IPS-20b (cell line): ENCODE measurements around the gene SLC39A11.

Experiments
- H3K27ac ChIP-seq: one replicate; pipeline ENCODE4 v1.5.1; 2013; ENCODE audit warnings: low read length
- H3K27me3 ChIP-seq: 2 replicates; pipeline ENCODE4 v1.6.1; 2013; ENCODE audit warnings: mild to moderate bottlenecking, low read length, inconsistent platforms; ENCODE audit not compliant: insufficient read depth
- H3K36me3 ChIP-seq: 2 replicates; pipeline ENCODE4 v1.6.1; 2013; ENCODE audit warnings: low read depth, mild to moderate bottlenecking, inconsistent platforms, low read length, moderate library complexity; ENCODE audit not compliant: insufficient read depth
- H3K4me1 ChIP-seq: 2 replicates; pipeline ENCODE4 v1.6.1; 2013; ENCODE audit warnings: mild to moderate bottlenecking, control low read depth, inconsistent platforms, low read length, moderate library complexity; ENCODE audit not compliant: insufficient read depth
- H3K4me3 ChIP-seq: 2 replicates; pipeline ENCODE4 v1.5.1; 2013; ENCODE audit warnings: mild to moderate bottlenecking, low read length, inconsistent platforms
- H3K9ac ChIP-seq: 2 replicates; pipeline ENCODE4 v1.6.1; 2013; ENCODE audit warnings: low read depth, mild to moderate bottlenecking, inconsistent platforms, low read length, moderate library complexity
- H3K9me3 ChIP-seq: 2 replicates; pipeline ENCODE4 v1.6.1; 2013; ENCODE audit warnings: mild to moderate bottlenecking, low read depth, low read length, inconsistent platforms; ENCODE audit not compliant: insufficient read depth

SLC39A11 gene

GRCh38 chr17:73029991-73030390 lies 62.5 kb downstream of the SLC39A11 start:
- Histone ChIP-seq H3K4me1 (no peaks in the 10 kb centered on the region), H3K27me3 (no peaks in the 10 kb centered on the region), H3K27ac (no peak overlapping the region), H3K36me3 (no peaks in the 10 kb centered on the region), H3K9me3 (no peaks in the 10 kb centered on the region), H3K9ac (no peak overlapping the region), H3K4me3 (no peak overlapping the region)

GRCh38 chr17:73029021-73029420 lies 63.5 kb downstream of the SLC39A11 start:
- Histone ChIP-seq H3K9ac (no peak overlapping the region), H3K27me3 (no peaks in the 10 kb centered on the region), H3K27ac (no peak overlapping the region), H3K4me3 (no peak overlapping the region), H3K9me3 (no peaks in the 10 kb centered on the region), H3K36me3 (no peaks in the 10 kb centered on the region), H3K4me1 (no peaks in the 10 kb centered on the region)

DNA sequence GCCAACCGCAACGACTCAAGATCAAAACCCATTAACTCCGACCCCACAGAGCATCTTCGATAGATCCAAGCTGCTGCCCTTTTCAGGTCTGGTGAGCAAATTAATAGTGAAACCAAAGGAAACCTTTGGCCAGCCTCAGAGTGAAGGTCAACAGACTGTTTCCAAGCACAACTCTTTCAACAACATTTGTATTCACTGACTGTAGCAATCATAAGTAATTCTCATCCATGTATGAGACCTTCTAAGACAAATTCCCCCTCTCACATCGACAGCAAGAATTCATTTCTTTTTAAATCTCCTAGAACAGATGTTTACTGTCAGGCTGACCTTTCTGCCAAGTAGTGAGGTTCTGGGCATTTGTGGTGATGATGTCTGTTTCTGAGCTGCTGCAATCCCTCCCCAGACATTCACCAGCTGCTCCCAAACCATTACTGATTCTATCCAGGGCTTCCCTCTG lies 64.2 kb downstream of the SLC39A11 start:
- Histone ChIP-seq H3K9me3 (no peaks in the 10 kb centered on the region), H3K4me3 (no peak overlapping the region), H3K4me1 (no peaks in the 10 kb centered on the region), H3K36me3 (no peaks in the 10 kb centered on the region), H3K27me3 (no peaks in the 10 kb centered on the region), H3K9ac (no peak overlapping the region), H3K27ac (no peak overlapping the region)

- H3K36me3 ChIP-seq = no peaks in the 10 kb centered on the region
These were observed 65.3 kb downstream of the SLC39A11 start for GRCh38 chr17:73027130-73027741.

DNA sequence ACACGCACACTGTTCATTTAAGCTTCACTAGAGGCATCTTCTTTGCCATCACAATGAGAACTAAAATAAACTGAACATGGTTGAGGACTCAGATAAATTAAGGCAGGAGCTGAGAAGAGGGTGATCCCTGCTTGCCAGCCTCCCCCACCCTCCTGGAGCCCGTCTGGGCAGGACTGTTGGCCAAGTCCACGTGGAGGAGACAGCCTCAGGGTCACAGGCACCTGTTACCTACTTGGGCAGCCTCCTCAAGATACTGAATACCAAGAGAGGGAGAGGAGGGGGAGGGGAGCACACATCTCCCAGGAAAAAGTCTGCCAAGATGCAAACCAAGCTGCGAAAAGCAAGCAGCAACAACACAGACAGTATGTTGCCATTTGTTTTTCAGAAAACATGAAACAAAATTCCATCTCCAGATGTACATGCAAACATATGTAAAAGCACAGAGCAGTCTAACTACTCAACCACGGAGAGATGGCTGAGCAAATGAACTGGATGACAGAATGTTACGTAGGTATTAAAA lies 67.4 kb downstream of the SLC39A11 start:
- no peak overlapping the region for H3K9ac ChIP-seq
- no peak overlapping the region for H3K4me3 ChIP-seq
- no peaks in the 10 kb centered on the region for H3K9me3 ChIP-seq
- H3K36me3 ChIP-seq = no peaks in the 10 kb centered on the region
- no peaks in the 10 kb centered on the region for H3K27me3 ChIP-seq
- no peaks in the 10 kb centered on the region for H3K4me1 ChIP-seq
- no peak overlapping the region for H3K27ac ChIP-seq

More at GRCh38 chr17:73027130-73027741, 65.3 kb downstream of the SLC39A11 start:
- no peaks in the 10 kb centered on the region for H3K9me3 ChIP-seq
- no peaks in the 10 kb centered on the region for H3K27me3 ChIP-seq
- no peaks in the 10 kb centered on the region for H3K4me1 ChIP-seq
- H3K4me3 ChIP-seq = no peak overlapping the region
- H3K9ac ChIP-seq = no peak overlapping the region
- H3K27ac ChIP-seq = no peak overlapping the region

DNA sequence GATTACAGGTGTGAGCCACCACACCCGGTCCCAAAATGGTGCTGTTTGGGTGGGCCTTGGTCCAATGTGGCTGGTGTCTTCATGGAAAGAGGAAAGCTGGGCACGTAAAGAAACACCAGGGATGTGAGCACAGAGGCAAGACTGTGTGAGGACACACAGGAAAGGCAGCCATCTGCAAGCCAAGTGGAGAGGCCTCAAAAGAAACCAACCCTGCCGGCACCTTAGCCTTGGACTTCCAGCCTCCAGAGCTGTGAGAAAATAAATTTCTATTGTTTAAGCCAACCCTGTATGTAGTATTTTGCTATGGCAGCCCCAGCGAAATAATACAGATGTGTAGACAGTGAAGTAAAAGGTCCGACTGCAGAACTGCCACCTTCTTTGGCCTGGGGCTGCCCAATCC lies 68.7 kb downstream of the SLC39A11 start:
- no peaks in the 10 kb centered on the region for H3K4me1 ChIP-seq
- no peaks in the 10 kb centered on the region for H3K27me3 ChIP-seq
- H3K36me3 ChIP-seq = no peaks in the 10 kb centered on the region
- H3K9me3 ChIP-seq = peaks cover under 1% of the 10 kb centered on the region; the same call in 1 of the 2 replicates
- H3K9ac ChIP-seq = no peak overlapping the region
- H3K4me3 ChIP-seq = no peak overlapping the region
- no peak overlapping the region for H3K27ac ChIP-seq

GRCh38 chr17:73022694-73023093 lies 69.8 kb downstream of the SLC39A11 start:
- Histone ChIP-seq H3K36me3 (no peaks in the 10 kb centered on the region), H3K4me3 (no peak overlapping the region), H3K4me1 (no peaks in the 10 kb centered on the region), H3K9ac (no peak overlapping the region), H3K27me3 (no peaks in the 10 kb centered on the region), H3K27ac (no peak overlapping the region), H3K9me3 (peaks cover 3% of the 10 kb centered on the region; the same call in 1 of the 2 replicates)

DNA sequence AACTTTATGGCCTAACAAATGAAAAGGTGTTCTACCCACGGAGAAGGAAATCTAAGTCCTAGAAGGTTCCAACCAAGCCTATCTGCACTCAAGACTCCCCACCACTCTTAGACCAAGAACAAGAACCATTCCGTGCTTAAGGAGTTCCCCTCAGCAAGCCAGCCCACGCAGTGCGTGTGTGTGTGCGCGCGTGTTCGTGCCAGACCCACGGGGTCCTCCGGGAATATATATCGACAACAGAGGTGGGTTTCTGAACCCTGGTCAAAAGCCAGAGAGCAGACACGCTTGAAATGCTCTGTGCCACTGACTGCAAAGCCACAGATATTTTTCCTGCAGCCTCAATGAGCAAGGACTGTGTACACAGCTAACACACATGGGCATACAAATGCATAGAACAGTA lies 70.7 kb downstream of the SLC39A11 start:
- H3K4me1 ChIP-seq = no peaks in the 10 kb centered on the region
- no peak overlapping the region for H3K9ac ChIP-seq
- no peak overlapping the region for H3K27ac ChIP-seq
- H3K27me3 ChIP-seq = no peaks in the 10 kb centered on the region
- no peak overlapping the region for H3K4me3 ChIP-seq
- no peaks in the 10 kb centered on the region for H3K36me3 ChIP-seq
- peaks cover 3% of the 10 kb centered on the region; the same call in 1 of the 2 replicates for H3K9me3 ChIP-seq

DNA sequence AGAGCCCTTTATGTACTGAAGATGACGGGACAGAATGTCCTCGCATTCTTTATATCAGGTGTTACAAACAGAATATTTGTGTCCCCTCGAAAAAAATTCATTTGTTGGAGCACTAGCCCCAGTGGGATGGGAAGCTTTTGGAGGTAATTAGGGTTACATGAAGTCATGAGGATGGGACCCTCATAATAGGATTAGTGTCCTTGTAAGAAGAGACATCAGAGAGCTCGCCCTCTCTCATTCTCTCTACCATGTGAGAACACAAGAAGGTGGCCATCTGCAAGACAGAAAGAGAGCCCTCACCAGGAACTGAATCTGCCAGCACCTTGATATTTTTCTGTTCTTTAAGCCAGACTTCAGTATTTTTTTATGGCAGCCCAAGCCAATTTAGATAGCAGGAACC lies 72.4 kb downstream of the SLC39A11 start:
- Histone ChIP-seq H3K4me3 (no peak overlapping the region), H3K4me1 (no peaks in the 10 kb centered on the region), H3K9me3 (peaks cover 3% of the 10 kb centered on the region; the same call in 1 of the 2 replicates), H3K9ac (no peak overlapping the region), H3K27ac (no peak overlapping the region), H3K36me3 (no peaks in the 10 kb centered on the region), H3K27me3 (no peaks in the 10 kb centered on the region)

- Histone ChIP-seq H3K27me3 (no peaks in the 10 kb centered on the region), H3K9ac (no peak overlapping the region), H3K36me3 (no peaks in the 10 kb centered on the region), H3K4me1 (no peaks in the 10 kb centered on the region), H3K4me3 (no peak overlapping the region), H3K9me3 (peaks cover 3% of the 10 kb centered on the region; the same call in 1 of the 2 replicates), H3K27ac (no peak overlapping the region)
These were observed 73.9 kb downstream of the SLC39A11 start for GRCh38 chr17:73018599-73018998.

GRCh38 chr17:73017658-73018057 lies 74.8 kb downstream of the SLC39A11 start:
- Histone ChIP-seq H3K4me3 (no peak overlapping the region), H3K27me3 (no peaks in the 10 kb centered on the region), H3K27ac (no peak overlapping the region), H3K9ac (no peak overlapping the region), H3K4me1 (no peaks in the 10 kb centered on the region), H3K36me3 (no peaks in the 10 kb centered on the region), H3K9me3 (peaks cover 3% of the 10 kb centered on the region; the same call in 1 of the 2 replicates)

GRCh38 chr17:73015722-73016276 lies 76.7 kb downstream of the SLC39A11 start:
- no peaks in the 10 kb centered on the region for H3K27me3 ChIP-seq
- no peaks in the 10 kb centered on the region for H3K4me1 ChIP-seq
- H3K9ac ChIP-seq = no peak overlapping the region
- H3K36me3 ChIP-seq = no peaks in the 10 kb centered on the region
- no peak overlapping the region for H3K27ac ChIP-seq
- H3K4me3 ChIP-seq = no peak overlapping the region
- H3K9me3 ChIP-seq = peaks cover 3% of the 10 kb centered on the region; the same call in 1 of the 2 replicates
